Body of pancreas (tissue), 4 donors: ENCODE results near the gene NIT1. TPM values are rescaled to one million over a fixed set of nuclear protein-coding genes. Genes with fewer than 3 reads are reported as not detected.

Source experiments
- ATAC-seq: fragments of 150-250 bp; one replicate; pipeline ENCODE4 v1.9.1; 2016
- DNase-seq, 4 donors: peaks; one replicate each; pipeline ENCODE4 v3.0.0-alpha.2; 2019
- H3K27ac ChIP-seq, 4 donors: fragments of 200-600 bp; sonication (generic); 1 replicate in 3 of 4; 2 replicates in 1 of 4; pipeline versions ENCODE4 v1.5.1 to v1.6.1; 2016 to 2019; ENCODE audit warnings: mild to moderate bottlenecking in 1 of 4, mixed read lengths in 1 of 4, moderate library complexity in 1 of 4
- H3K27me3 ChIP-seq, 2 donors: fragments of 200-600 bp; sonication (generic); one replicate each; pipeline ENCODE4 v1.6.0; 2016; ENCODE audit warnings: mild to moderate bottlenecking in 1 of 2
- H3K36me3 ChIP-seq, 2 donors: fragments of 200-600 bp; sonication (generic); replicated peaks in 1 of 2; 2 replicates each; pipeline ENCODE4 v1.5.1; 2016; ENCODE audit warnings: low read depth in 2 of 2; ENCODE audit not compliant: insufficient read depth in 1 of 2
- H3K4me1 ChIP-seq: fragments of 200-600 bp; sonication (generic); one replicate; pipeline ENCODE4 v1.6.0; 2016
- H3K4me3 ChIP-seq, 2 donors: fragments of 200-600 bp; sonication (generic); 1 replicate in 1 of 2; 2 replicates in 1 of 2; pipeline ENCODE4 v1.5.1; 2016 to 2019
- H3K9me3 ChIP-seq, 3 donors: fragments of 200-600 bp; sonication (generic); 1 replicate in 2 of 3; 2 replicates in 1 of 3; pipeline ENCODE4 v1.5.1; 2016
- POLR2A ChIP-seq, 3 donors: fragments of 450-650 bp; IDR thresholded peaks; one replicate each; pipeline ENCODE4 v1.6.1; 2016; ENCODE audit warnings: antibody characterized with exemption in 3 of 3, mild to moderate bottlenecking in 2 of 3
- WGBS, 2 donors: methylation state at CpG; one replicate each; pipeline ENCODE4 v1.1.5; 2017; 5-methylcytosine and 5-hydroxymethylcytosine counted together
- intact Hi-C: fragments of 100-400 bp; cut with DNase I; formaldehyde crosslinking; loops from one replicate; pipeline ENCODE4 v1.15.1; 2023
- total RNA-seq, 2 donors: library from RNA; depleted of rRNA; stranded (reverse); fragments of >200 nt; gene quantifications; one replicate each; pipeline ENCODE4 v1.1.0, GENCODE V29; 2016
- TF ChIP-seq, protein P1 (sequence below), 7 experiments: fragments of 450-650 bp in 4 of 7; fragments of 200-600 bp in 3 of 7; sonication (generic) in 3 of 7; IDR thresholded peaks; one replicate each; pipeline ENCODE4 v1.5.1; 2016 to 2019; ENCODE audit warnings: antibody characterized with exemption in 7 of 7

The NIT1 gene
- total RNA-seq, 2 donors from 2014 or later, result 22.8 to 38.6 TPM

DNA sequence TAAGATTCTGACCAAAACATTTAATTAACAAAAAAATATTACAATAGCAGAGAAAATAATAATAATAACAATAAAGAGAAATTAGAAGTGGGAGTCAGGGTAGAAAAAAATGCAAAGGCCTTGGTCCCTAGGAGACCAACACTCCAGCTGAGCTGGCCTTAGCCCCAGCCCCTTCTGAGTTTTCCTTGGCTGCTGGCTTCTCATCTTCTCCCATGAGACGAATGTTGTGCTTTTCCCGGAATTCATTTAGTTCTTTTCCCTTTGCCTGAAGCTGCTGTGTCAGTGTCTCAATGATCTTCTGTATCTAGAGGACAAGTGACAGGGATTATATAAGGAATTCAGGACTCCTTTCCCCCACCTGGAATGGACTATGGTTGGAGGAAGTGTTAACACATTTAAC is 17.3 kb upstream of the NIT1 start:
- intact Hi-C loops, result loop anchor here (5.0 kb wide), 1 partner anchor 33 kb away; the partner anchor contains the start of gene ARHGAP30
- Histone ChIP-seq H3K4me1 (peaks cover 20% of the 10 kb centered on the region), H3K27me3 (no peaks in the 10 kb centered on the region), H3K4me3 (no peak overlapping the region), H3K27ac (no peak overlapping the region), H3K36me3 (peaks cover 0 to 3% of the 10 kb centered on the region in 2 donors), H3K9me3 (no peaks in the 10 kb centered on the region)
- ATAC-seq (no peak), DNase-seq (no peak)
- TF ChIP-seq, protein P1, sequence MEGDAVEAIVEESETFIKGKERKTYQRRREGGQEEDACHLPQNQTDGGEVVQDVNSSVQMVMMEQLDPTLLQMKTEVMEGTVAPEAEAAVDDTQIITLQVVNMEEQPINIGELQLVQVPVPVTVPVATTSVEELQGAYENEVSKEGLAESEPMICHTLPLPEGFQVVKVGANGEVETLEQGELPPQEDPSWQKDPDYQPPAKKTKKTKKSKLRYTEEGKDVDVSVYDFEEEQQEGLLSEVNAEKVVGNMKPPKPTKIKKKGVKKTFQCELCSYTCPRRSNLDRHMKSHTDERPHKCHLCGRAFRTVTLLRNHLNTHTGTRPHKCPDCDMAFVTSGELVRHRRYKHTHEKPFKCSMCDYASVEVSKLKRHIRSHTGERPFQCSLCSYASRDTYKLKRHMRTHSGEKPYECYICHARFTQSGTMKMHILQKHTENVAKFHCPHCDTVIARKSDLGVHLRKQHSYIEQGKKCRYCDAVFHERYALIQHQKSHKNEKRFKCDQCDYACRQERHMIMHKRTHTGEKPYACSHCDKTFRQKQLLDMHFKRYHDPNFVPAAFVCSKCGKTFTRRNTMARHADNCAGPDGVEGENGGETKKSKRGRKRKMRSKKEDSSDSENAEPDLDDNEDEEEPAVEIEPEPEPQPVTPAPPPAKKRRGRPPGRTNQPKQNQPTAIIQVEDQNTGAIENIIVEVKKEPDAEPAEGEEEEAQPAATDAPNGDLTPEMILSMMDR (IDR thresholded peaks at IDR 0.05), result no peak
- TF ChIP-seq POLR2A (IDR thresholded peaks at IDR 0.05), result no peak
- 75 to 82% methylated on average over 2 of the region's 2 CpGs for WGBS, 2 donors

DNA sequence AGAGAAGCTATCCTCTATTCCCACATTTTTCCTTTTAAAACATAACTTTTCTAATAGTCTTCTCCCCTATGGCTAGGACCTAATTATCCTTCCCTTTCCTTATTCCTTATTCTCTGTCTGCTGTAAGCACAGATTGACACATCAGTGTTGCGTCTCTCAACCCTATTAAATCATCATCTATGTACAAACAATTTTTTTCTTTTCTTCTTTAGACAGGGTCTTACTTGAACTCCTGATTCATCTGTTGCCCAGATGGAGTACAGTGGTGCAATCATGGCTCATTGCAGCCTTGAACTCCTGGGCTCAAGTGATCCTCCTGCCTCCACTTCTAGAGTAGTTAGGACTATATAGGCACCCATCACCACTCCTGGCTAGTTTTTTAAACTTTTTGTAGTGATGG is 11.5 kb upstream of the NIT1 start:
- Histone ChIP-seq H3K27ac (no peak overlapping the region), H3K4me3 (no peak overlapping the region), H3K27me3 (no peaks in the 10 kb centered on the region), H3K4me1 (no peaks in the 10 kb centered on the region), H3K36me3 (peaks cover 0 to 2% of the 10 kb centered on the region in 2 donors), H3K9me3 (no peaks in the 10 kb centered on the region)
- no peak for ATAC-seq
- 100% methylated on average over 1 of the region's 1 CpG for WGBS, 2 donors
- TF ChIP-seq, protein P1 (IDR thresholded peaks at IDR 0.05), result no peak
- TF ChIP-seq POLR2A (IDR thresholded peaks at IDR 0.05), result no peak
- DNase-seq, result no peak
- intact Hi-C loops, result no loop called here

DNA sequence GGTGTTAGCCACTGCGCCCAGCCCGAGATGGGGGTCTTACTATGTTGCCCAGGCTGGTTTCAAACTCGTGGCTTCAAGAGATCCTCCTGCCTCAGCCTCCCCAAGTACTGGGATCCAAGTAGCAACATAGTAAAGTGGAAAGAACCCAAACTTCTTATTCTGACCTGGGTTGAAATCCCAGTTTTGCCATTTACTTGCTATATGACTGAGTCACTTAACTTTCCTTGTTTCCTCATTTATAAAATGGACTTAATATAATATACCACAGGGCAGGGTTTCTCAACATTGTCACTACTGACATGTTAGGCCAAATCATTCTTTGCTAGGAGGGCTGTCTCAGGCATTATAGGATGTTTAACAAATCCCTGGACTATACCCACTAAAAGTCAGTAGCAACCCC is 6.8 kb upstream of the NIT1 start:
- no peaks in the 10 kb centered on the region for H3K9me3 ChIP-seq
- no peak overlapping the region for H3K4me3 ChIP-seq
- H3K27ac ChIP-seq, result no peak overlapping the region
- TF ChIP-seq POLR2A (IDR thresholded peaks at IDR 0.05), result no peak
- TF ChIP-seq, protein P1 (IDR thresholded peaks at IDR 0.05), result no peak
- ATAC-seq, result no peak
- H3K36me3 ChIP-seq, result no peaks in the 10 kb centered on the region
- no peaks in the 10 kb centered on the region for H3K27me3 ChIP-seq
- WGBS, 2 donors, result 85 to 91% methylated on average over 3 of the region's 3 CpGs
- peaks cover 38% of the 10 kb centered on the region for H3K4me1 ChIP-seq
- DNase-seq, result no peak
- intact Hi-C loops, result no loop called here

DNA sequence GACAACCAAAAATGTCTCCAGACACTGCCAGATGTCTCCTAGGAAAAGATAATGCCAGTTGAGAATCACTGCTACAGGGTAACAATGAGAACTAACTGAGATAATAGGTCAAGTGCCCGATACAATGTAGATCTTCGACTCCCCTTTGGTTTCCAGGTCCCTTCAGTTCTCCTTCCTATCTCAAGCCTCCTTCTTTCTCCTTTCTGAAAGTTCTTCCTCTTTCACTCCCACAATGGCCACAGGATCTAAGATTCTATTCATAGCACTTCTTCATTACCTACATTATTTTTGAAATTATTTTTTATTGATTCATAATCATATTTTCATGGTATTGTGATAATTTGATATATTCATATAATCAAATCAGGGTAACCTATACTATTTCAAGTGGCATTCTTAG is 6.4 kb upstream of the NIT1 start:
- Histone ChIP-seq H3K36me3 (no peaks in the 10 kb centered on the region), H3K4me3 (no peak overlapping the region), H3K27me3 (no peaks in the 10 kb centered on the region), H3K27ac (no peak overlapping the region), H3K9me3 (no peaks in the 10 kb centered on the region), H3K4me1 (peaks cover 42% of the 10 kb centered on the region)
- ATAC-seq, result no peak
- DNase-seq, result no peak
- TF ChIP-seq POLR2A (IDR thresholded peaks at IDR 0.05), result no peak
- TF ChIP-seq, protein P1 (IDR thresholded peaks at IDR 0.05), result no peak
- WGBS, 2 donors, result 60 to 88% methylated on average over 2 of the region's 2 CpGs
- intact Hi-C loops, result no loop called here

DNA sequence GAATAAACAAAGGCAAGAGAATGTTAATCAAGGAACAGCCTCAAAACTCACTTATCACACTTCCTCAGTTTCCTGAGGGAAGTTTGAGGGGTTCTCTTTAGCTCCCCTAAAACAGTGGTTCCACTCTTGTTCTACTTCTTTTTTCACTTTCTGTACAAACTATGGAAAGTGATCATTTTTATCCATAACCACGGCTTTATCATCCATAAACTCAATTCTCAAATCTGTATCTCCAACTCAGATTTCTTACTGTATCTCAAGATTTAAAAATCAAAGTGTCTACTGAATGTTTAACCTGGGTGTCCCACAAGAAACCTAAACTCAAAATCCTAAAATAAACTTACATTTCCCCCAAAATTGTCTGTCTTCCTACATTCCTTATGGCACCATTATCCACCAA is 4.0 kb upstream of the NIT1 start:
- TF ChIP-seq, protein P1 (IDR thresholded peaks at IDR 0.05), result no peak
- TF ChIP-seq POLR2A (IDR thresholded peaks at IDR 0.05), result no peak
- Histone ChIP-seq H3K36me3 (no peaks in the 10 kb centered on the region), H3K27me3 (no peaks in the 10 kb centered on the region), H3K4me3 (no peak overlapping the region), H3K4me1 (peaks cover 55% of the 10 kb centered on the region), H3K27ac (no peak overlapping the region), H3K9me3 (no peaks in the 10 kb centered on the region)
- ATAC-seq, result no peak
- DNase-seq, result no peak
- 41 to 45% methylated on average over 1 of the region's 1 CpG for WGBS, 2 donors
- intact Hi-C loops, result no loop called here
